AG09309 (cell line): ENCODE results near the gene SCD.

Source experiments
- DNase-seq: peaks from one replicate; pipeline ENCODE4 v3.0.0-alpha.2; 2010; ENCODE audit warnings: low read depth
- H3K4me3 ChIP-seq: 2 replicates; pipeline ENCODE4 v1.5.1; 2011; ENCODE audit warnings: mild to moderate bottlenecking, low read depth, low read length, moderate library complexity; ENCODE audit not compliant: control insufficient read depth
- CTCF ChIP-seq: IDR thresholded peaks from 2 replicates; pipeline ENCODE4 v1.5.1; 2011; ENCODE audit warnings: mild to moderate bottlenecking, low read depth, low read length, inconsistent platforms; ENCODE audit not compliant: insufficient read depth, control insufficient read depth; ENCODE audit errors: missing control alignments

The SCD gene

GRCh38 chr10:100359529-100360150 is 12.6 kb downstream of the SCD start:
- no peak overlapping the region for H3K4me3 ChIP-seq
- no peak for DNase-seq
- no peak for TF ChIP-seq CTCF

- no peak for TF ChIP-seq CTCF
- no peak overlapping the region for H3K4me3 ChIP-seq
- DNase-seq, result no peak
Observed at GRCh38 chr10:100360234-100360633, 13.2 kb downstream of the SCD start.

GRCh38 chr10:100362570-100363496 is 15.8 kb downstream of the SCD start:
- DNase-seq, result no peak
- no peak overlapping the region for H3K4me3 ChIP-seq
- TF ChIP-seq CTCF, result no peak

- no peak overlapping the region for H3K4me3 ChIP-seq
- DNase-seq, result no peak
- TF ChIP-seq CTCF, result no peak
Observed at GRCh38 chr10:100364175-100364574, 17.1 kb downstream of the SCD start.

- peak; percentile 47 for DNase-seq
- H3K4me3 ChIP-seq, result no peak overlapping the region
- TF ChIP-seq CTCF, result no peak
Observed at GRCh38 chr10:100364735-100365391, 17.8 kb downstream of the SCD start.

GRCh38 chr10:100368721-100369120 is 21.7 kb downstream of the SCD start:
- no peak overlapping the region for H3K4me3 ChIP-seq
- DNase-seq, result no peak
- TF ChIP-seq CTCF, result no peak
